ENCODE measurements around the gene RBM33.

RBM33 gene

GRCh38 chr7:155766966-155767916, 122.8 kb downstream of the RBM33 start:
- no peak for DNase-seq (ENCODE audit: low read depth, low spot score)

GRCh38 chr7:155769701-155770100, 125.2 kb downstream of the RBM33 start:
- DNase-seq (ENCODE audit: low read depth, low spot score), result no peak

DNA sequence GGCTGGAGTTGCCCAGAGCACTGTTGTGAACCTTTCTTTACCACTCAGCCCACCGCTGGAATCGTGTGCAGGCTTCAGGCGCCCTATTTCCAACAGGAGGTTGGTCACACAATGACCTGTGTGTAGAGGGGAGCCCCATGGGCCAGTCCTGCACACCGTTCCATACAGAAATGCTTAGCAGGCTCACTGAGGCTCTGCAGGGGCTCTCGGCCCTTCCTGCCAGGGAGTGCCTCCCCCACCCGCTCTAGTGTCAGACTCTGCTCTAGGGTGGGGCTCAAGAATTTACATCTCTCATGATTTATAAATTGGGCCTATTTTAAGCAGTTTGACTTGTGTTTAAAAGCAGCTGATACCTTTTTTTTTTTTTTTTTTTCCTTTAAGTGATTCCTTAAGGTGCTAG, 125.8 kb downstream of the RBM33 start:
- DNase-seq (ENCODE audit: low read depth, low spot score), result no peak

DNA sequence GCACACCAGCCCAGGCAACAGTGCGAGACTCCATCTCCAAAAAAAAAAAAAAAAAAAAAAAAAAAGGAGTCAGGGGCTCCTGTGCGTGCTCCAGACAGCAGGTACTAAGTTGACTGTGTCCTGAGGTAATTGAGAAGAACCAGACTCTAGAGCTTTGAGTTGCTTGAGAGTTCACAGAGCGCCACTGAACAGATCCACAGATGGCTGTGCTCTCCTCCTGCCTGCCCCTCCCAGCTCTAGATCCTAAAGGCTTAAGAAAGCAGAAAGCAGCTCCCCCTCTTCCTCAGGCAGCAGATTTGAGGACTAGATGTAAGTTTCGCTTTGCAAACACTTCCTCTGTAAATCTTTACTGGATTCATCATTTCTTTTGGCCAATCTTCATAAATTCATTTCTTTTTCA, 129.1 kb downstream of the RBM33 start:
- no peak for DNase-seq (ENCODE audit: low read depth, low spot score)

- no peak for DNase-seq (ENCODE audit: low read depth, low spot score)
These were observed 130.5 kb downstream of the RBM33 start for GRCh38 chr7:155774947-155775346.

DNA sequence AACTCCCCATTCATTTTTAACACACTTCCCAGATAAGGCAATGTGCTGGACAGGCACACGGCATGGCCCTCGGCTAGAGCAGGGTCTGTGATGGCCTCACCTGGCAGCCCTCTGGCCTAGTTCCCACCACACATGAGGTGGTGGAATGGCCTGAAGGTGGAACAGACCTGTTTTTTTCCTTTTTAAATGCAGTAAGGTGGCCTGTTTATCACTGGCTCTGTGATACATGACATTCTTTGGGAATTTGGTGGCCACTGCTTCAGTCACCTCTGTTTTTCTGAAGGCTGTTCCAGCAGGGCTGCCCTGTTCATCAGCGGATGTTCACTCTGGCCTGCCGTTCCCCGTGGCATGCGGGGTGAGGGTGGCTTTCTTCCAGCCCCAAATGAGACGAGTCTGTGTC, 131.2 kb downstream of the RBM33 start:
- DNase-seq (ENCODE audit: low read depth, low spot score), result no peak

- no peak for DNase-seq (ENCODE audit: low read depth, low spot score)
These were observed 132.1 kb downstream of the RBM33 start for GRCh38 chr7:155776606-155777005.

GRCh38 chr7:155778349-155778748, 133.9 kb downstream of the RBM33 start:
- DNase-seq (ENCODE audit: low read depth, low spot score), result no peak

- DNase-seq (ENCODE audit: low read depth, low spot score), result no peak
These were observed 136.4 kb downstream of the RBM33 start for GRCh38 chr7:155780884-155781283.

DNA sequence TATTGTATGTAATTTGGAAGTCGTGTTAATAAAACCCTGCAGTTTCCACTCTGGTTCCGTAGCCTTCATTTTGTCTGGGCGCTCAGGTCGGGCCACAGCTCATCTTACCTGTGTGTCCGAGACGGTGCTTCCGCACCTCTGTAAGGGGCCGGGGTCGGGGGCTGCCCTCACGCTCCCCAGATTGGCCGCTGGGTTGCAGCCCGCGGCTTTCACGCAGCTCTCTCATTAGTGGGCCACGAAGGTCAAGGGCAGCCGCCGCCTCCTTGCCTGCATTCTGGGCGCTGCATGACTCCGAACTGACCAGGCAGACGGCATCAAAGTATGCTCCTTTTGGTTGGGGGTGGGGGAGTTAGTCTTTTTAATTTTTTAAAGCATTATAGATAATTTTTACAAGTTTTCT, 137.0 kb downstream of the RBM33 start:
- DNase-seq (ENCODE audit: low read depth, low spot score), result no peak

DNA sequence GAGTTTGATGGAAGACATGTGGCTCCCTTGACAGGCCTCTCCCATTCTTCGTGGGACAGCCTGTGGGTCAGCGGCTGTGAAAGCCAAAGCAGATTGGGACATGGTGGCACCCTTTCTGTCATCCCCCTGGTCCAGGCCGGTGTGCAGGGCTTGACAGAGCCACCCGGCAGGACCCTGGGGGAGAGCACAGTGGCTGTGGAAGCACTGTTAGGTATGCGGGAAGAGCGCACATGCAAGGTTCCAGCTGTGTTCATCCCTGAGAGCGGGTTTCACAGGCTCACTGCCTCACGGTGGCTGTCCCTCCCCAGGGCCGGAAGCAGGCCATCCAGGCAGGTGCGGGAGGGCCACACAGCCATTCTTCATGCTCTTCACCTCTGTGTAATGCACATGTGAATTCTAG, 138.0 kb downstream of the RBM33 start:
- no peak for DNase-seq (ENCODE audit: low read depth, low spot score)

- no peak for DNase-seq (ENCODE audit: low read depth, low spot score)
These were observed 141.1 kb downstream of the RBM33 start for GRCh38 chr7:155785536-155785935.

DNA sequence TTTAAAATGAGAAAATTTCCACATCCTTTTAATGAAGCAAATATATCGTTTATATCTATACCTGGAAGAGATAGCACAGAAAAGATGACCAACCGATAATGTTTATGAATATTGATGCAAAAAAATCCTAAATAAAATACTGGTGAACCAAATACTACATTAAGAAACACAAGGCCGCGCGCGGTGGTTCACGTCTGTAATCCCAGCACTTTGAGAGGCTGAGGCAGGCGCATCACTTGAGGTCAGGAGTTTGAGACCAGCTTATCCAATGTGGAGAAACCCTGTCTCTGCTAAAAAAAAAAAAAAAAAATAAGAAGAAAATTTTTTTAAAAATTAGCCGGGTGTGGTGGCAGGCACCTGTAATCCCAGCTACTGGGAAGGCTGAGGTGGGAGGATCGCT, 142.0 kb downstream of the RBM33 start:
- DNase-seq (ENCODE audit: low read depth, low spot score), result no peak

DNA sequence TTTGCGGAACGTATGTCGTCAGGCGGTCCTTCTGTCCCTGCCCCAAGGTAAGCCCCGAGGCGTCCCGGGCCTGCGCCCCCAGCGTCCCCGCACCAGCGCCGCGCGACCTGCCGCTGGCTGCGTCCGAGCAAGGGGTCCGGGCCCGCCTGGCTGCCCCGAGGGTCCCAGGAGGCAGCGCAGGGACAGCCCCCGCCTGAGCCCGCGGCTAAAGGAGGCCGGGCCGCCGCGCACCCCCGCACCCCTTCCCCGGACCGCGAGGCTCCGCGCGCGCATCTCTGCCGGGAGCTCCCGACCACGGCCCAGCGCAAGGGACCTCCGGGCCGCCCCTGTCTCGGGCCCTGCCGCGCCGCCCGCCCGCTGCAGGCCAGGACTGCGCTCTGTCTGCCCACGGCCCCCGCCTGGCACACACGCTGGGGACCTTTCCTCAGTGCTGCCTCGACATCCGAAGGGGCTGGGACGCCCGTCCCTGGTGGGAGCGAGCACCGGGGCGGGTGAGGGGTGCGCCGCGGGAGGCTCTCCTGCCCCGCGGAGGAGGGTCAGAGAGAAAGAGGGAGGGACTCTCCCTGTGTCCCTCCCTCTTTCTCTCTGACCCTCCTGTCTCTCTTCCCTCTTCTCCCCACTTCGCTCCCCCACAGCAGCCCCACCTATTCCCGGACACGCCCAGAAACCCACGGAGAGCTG, 142.8 kb downstream of the RBM33 start:
- DNase-seq (ENCODE audit: low read depth, low spot score), result no peak

DNA sequence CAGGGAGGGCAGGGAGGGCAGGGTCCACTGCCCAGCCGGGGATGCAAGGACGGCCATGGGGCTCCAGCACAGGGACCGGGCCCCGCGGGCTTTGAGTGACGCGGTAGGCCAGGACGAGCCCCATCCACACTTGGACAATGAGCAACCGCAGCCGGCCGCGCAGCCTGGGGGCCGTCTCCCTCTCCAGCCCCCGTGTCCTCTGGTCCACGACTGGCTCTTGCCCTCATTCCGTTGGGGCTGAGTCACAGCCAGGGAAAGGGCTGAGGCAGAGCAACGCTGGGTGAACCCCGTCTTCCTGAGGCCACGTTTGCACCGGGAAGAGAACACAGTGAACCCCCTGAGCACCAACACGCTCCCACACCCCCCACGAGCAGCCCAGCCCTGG, 144.1 kb downstream of the RBM33 start:
- DNase-seq (ENCODE audit: low read depth, low spot score), result no peak

GRCh38 chr7:155789001-155789725, 144.7 kb downstream of the RBM33 start:
- DNase-seq (ENCODE audit: low read depth, low spot score), result no peak

DNA sequence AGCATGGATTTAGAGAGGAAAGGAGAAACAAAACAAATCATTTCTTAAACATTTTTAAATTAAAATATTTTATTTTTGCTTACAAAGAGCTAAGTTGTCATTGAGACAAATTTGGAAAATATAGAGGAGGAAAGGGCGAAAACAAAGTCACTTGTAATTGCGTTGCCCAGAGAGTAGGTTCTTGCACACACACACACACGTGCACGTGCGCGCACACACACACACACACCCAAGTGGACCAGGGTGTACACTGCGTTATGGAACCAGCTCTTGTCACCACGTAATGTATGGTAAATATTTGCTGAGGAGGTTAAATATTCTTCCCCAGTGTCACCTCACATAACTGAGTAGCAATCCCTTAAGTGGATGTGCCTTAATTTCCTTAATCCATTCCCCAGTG, 146.2 kb downstream of the RBM33 start:
- DNase-seq (ENCODE audit: low read depth, low spot score), result no peak

DNA sequence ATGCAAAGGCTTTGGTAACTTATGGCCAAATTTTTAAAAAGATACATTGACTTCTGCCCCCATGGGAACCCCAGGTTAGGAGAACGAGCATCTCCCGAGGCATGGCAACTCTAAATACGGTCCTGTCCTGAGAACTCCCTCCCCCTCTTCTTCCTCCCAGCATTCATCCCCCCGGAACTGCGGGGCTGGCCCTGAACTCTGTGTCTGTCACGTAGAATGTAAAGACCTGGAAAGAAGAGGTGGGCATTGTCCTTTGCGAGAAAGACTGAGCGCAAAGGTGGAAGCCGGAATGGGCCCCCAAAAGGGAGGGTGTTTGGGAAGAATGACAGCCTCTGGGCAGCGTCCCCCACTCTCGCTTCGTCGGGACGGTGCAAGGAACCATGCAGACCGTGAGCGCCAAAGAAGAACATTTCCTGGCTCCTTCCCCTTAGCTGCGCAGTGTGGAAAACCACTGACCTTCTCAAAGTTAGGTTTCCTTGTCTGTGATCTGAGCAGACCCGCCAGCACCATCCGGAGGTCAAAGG, 146.8 kb downstream of the RBM33 start:
- no peak for DNase-seq (ENCODE audit: low read depth, low spot score)

DNA sequence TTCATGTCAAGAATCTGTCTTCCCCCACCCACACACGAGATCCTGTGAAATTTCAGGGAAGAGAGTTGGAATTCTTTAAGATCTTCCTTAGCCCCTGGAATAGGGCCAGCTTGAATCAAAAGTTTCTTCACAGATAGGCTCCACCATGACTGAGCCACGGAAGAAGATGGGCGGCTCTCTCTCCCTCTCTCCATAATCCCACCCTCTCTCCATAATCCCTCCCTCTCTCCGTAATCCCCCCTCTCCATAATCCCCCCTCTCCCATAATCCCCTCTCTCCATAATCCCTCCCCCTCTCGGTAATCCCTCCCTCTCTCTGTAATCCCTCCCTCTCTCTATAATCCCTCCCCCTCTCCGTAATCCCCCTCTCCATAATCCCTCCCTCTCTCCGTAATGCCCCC, 147.4 kb downstream of the RBM33 start:
- DNase-seq (ENCODE audit: low read depth, low spot score), result no peak

DNA sequence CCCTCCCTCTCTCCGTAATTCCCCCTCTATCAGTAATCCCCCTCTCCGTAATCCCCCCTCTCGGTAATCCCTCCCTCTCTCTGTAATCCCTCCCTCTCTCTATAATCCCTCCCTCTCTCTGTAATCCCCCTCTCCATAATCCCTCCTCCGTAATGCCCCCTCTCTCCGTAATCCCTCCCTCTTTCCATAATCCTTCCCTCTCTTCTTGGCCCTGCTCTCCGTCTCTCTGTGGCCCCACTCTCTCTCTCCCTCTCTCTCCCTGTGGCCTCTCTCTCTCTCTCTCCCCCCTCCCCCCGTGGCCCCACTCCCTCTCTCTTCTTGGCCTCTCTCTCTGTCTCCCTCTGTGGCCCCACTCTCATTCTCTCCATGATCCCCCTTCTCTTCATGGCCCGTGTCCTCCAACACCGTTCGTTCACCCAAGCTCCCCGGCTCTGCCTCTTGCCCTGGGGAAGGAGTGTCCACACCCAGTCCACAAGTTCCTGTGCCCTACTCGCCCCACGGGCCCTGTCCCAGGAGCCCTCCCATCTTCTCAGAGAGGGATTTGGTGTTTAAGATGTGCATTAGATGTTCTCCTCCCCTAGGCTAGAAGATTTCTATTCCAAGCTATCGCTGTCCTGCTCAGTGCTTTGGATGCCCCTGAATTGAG, 148.0 kb downstream of the RBM33 start:
- DNase-seq (ENCODE audit: low read depth, low spot score), result no peak

- no peak for DNase-seq (ENCODE audit: low read depth, low spot score)
These were observed 148.6 kb downstream of the RBM33 start for GRCh38 chr7:155792999-155793560.
